Measurements from ENCODE around the gene HDAC10.

- TF ChIP-seq CTCF (IDR thresholded peaks at IDR 0.05) (no peak), POLR2A (IDR thresholded peaks at IDR 0.05) (no peak)
Observed at GRCh38 chr22:50245214-50246072, 5.6 kb downstream of the HDAC10 start.

All from body of pancreas (tissue), 4 donors.